Measurements from ENCODE around the gene PSAT1. TPM values are rescaled to one million over a fixed set of nuclear protein-coding genes. Genes with fewer than 3 reads are reported as not detected.

The PSAT1 gene
- total and polyA plus RNA-seq, 2 of the 8 experiments (the other 6 are each of a cell fraction or from before 2014, with no cell fraction given): 204 to 341 TPM

- H2BK12ac ChIP-seq (ENCODE audit: low read depth, low read length): no peak overlapping the region
- H2BK20ac ChIP-seq (ENCODE audit: low read length): no peak overlapping the region
- peaks cover 1% of the 10 kb centered on the region; the same call in 1 of the 2 replicates for H3K23me2 ChIP-seq (ENCODE audit: low read depth, low read length)
- H3K9me3 ChIP-seq (ENCODE audit: insufficient read depth in 2 of 2, low read depth in 1 of 2, low read length in 1 of 2): no peaks in the 10 kb centered on the region
- H2BK120ac ChIP-seq (replicated peaks; ENCODE audit: low read depth, low read length): no peak overlapping the region
- H4K91ac ChIP-seq (replicated peaks; ENCODE audit: insufficient read length, low read length): no peak overlapping the region
- H2AK5ac ChIP-seq (ENCODE audit: low read depth, low read length): no peak overlapping the region
- 89% methylated on average over 6 of the region's 6 CpGs; no CpG with 5 or more reads in 1 of the 2 experiments for WGBS, 2 experiments (ENCODE audit: extremely low coverage in 1 of 2, insufficient coverage in 1 of 2, insufficient read length in 1 of 2, insufficient replicate concordance in 2 of 2, low coverage in 1 of 2, low lambda C conversion rate in 2 of 2, missing lambda C conversion rate in 1 of 2)
- H3K14ac ChIP-seq (ENCODE audit: insufficient read length): no peak overlapping the region
- peaks cover 0 to 20% of the 10 kb centered on the region in 2 experiments; a peak in 2 of 4 replicates for H3K79me2 ChIP-seq (ENCODE audit: control insufficient read depth in 1 of 2, insufficient read depth in 2 of 2, low read length in 2 of 2)
- no peak overlapping the region for H4K8ac ChIP-seq (ENCODE audit: extremely low read depth, insufficient read depth, low read length)
- H3K56ac ChIP-seq (replicated peaks; ENCODE audit: insufficient read length, low read depth, low read length): no peak overlapping the region
- H2BK15ac ChIP-seq (ENCODE audit: low read length): no peak overlapping the region
- H3K4ac ChIP-seq (replicated peaks; ENCODE audit: insufficient read length, low read depth, low read length): no peak overlapping the region
- H3K36me3 ChIP-seq (ENCODE audit: control insufficient read depth in 2 of 4, insufficient read depth in 4 of 4, low read length in 3 of 4): peaks cover 10 to 97% (median 66%) of the 10 kb centered on the region in 4 experiments; a peak in 7 of 8 replicates
- H3K27ac ChIP-seq (ENCODE audit: low read depth, low read length): no peak overlapping the region
- CTCF ChIA-PET (ENCODE audit: partially characterized antibody): interaction anchor here (0.6 kb wide), 1 partner anchor 921 kb away, joined by 3 read pairs; no protein-coding TSS in a partner anchor
- DNase-seq (ENCODE audit: low read depth in 1 of 2, low spot score in 2 of 2): no peak
- H3K4me2 ChIP-seq (ENCODE audit: insufficient read depth in 1 of 2, low read depth in 2 of 2, low read length in 2 of 2): no peak overlapping the region
- H3K27me3 ChIP-seq (replicated peaks in 1 of 4; ENCODE audit: control insufficient read depth in 3 of 4, extremely low read depth in 1 of 4, insufficient read depth in 3 of 4, low read length in 3 of 4): no peaks in the 10 kb centered on the region
- no peak overlapping the region for H3K23ac ChIP-seq (ENCODE audit: insufficient read length)
- H4K20me1 ChIP-seq (replicated peaks in 1 of 2; ENCODE audit: control insufficient read depth in 1 of 2, insufficient read depth in 2 of 2, low read length in 2 of 2): peaks cover 5 to 10% of the 10 kb centered on the region in 2 experiments
- H3K4me3 ChIP-seq (ENCODE audit: extremely low read depth in 1 of 4, insufficient read depth in 2 of 4, low read depth in 3 of 4, low read length in 4 of 4): no peak overlapping the region
- no peak for FAIRE-seq
- no peak overlapping the region; the same call in 1 of the 2 replicates for H2BK5ac ChIP-seq (ENCODE audit: low read depth, low read length)
- no peak overlapping the region for H3K9ac ChIP-seq (replicated peaks in 1 of 4; ENCODE audit: extremely low read depth in 1 of 4, low read depth in 3 of 4, low read length in 3 of 4)
- TF ChIP-seq SRF (IDR thresholded peaks at IDR 0.05; ENCODE audit: low read depth, low read length) (no peak), SIN3A (conservative IDR thresholded peaks at IDR 0.05 in 1 of 2, IDR thresholded peaks at IDR 0.05 in 1 of 2; ENCODE audit: low read depth in 1 of 2, low read length in 2 of 2) (no peak), CBX8 (IDR thresholded peaks at IDR 0.05; ENCODE audit: borderline replicate concordance, low read depth, low read length) (no peak), POLR2A (IDR thresholded peaks at IDR 0.05; ENCODE audit: control extremely low read depth in 1 of 2, low read depth in 2 of 2, low read length in 2 of 2) (peak in 1 of 2 experiments; percentile 47; a peak in 2 of 3 replicates)
- POLR2A ChIA-PET (ENCODE audit: partially characterized antibody): interaction anchor here (1.2 to 17.1 kb wide), 4 partner anchors 8 to 47 kb away, joined by 4 to 520 read pairs (median 6); partner anchors contain the start of gene PSAT1
- H4K5ac ChIP-seq (ENCODE audit: insufficient read length, low read depth, low read length): no peak overlapping the region
- no peak overlapping the region for H2AFZ ChIP-seq (ENCODE audit: low read length)
- H3K4me1 ChIP-seq (replicated peaks in 1 of 4; ENCODE audit: control insufficient read depth in 3 of 4, insufficient read depth in 4 of 4, low read length in 3 of 4): peaks cover 0 to 2% (median 0%) of the 10 kb centered on the region in 4 experiments; a peak in 2 of 7 replicates
- H3K79me1 ChIP-seq (ENCODE audit: low read depth, low read length): no peaks in the 10 kb centered on the region; the same call in 1 of the 2 replicates
- H3K18ac ChIP-seq (ENCODE audit: extremely low read depth, low read length): no peak overlapping the region
Observed at GRCh38 chr9:78325343-78325742, 28.4 kb downstream of the PSAT1 start.

All from H1 (cell line).